Stimulated activated CD8-positive, alpha-beta memory T cell treated with anti-CD3 and anti-CD28 coated beads, Interleukin-15, amount 100 ng/mL, for 24 hours (primary cell): ENCODE data around the gene SLC35F1.

Experiments
- DNase-seq: peaks from one replicate; pipeline ENCODE4 v3.0.0-alpha.2; 2020; ENCODE audit warnings: low read depth

The SLC35F1 gene

GRCh38 chr6:118122801-118123200 lies 215.7 kb downstream of the SLC35F1 start:
- no peak for DNase-seq

GRCh38 chr6:118123503-118124037 lies 216.5 kb downstream of the SLC35F1 start:
- no peak for DNase-seq

DNA sequence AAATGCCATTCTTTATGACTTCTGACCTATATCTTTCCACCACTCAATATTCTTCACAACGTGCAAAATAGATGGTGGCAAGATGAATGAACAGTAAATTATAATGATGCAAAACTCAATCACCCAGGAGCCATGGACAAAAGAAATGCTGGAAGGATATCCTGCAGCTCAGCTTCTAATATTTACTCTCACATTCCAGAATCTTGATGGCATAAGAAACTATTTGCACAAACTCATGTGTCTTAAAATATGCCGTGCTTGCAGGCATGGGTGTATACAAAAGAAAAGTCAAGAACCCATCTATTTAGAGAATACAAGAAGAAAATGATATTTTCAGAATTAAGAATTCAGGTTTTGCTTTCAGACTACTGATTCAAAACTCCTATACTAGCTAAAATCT lies 217.8 kb downstream of the SLC35F1 start:
- no peak for DNase-seq

DNA sequence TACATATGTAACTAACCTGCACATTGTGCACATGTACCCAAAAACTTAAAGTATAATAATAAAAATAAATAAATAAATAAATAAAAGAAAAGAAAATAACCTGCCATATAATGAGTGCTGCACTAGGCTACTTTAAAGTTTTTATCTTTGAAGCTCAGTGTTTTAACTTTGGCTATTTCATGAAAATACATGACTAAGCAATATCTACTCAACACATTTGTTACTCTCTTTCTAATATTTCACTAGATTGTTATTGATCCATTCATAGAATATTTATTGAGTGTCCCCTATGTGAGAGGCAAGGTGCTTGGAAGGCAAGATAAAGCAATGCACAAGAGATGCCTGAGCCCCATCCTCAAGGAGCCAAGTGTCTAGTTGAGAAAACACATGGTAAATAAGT lies 221.7 kb downstream of the SLC35F1 start:
- DNase-seq: no peak

- DNase-seq: no peak
Observed at GRCh38 chr6:118134206-118134605, 227.1 kb downstream of the SLC35F1 start.

DNA sequence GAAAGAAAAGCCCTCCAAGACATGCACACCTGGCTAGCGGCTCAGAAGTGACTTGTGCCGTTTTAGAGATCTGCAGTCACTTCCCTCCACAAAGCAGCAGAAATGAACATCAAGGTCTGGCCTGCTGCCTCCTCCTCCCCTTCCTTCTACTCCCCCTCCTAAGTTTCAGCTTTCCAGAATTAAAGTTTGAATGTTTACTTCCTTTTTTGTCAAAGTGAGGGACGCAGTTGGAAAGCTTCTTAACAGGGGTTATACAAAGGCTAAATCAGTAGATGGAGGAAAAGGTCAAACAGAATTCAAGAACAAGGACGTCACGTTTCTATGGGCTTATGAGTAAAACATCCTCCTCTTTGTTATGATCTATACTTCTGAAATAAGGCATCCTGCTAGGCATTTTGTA lies 227.7 kb downstream of the SLC35F1 start:
- no peak for DNase-seq

DNA sequence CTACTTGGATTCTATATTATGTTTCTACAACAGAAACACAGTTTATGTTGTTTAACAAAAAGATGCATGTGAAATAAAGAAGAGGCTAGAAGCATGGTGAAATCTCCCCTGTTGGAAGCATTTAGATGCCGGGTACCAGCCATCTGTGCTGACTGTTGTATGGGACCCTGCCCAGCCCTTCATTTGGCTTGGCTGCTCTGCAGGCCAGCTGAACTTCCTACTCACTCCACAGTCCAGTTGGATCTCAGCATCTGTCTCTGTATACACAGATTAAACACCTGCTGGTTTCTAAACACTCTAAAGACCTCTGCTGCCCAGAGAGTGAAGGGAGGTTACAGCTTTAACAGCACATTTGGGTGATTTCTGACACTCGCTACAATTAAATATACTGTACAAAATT lies 228.3 kb downstream of the SLC35F1 start:
- DNase-seq: no peak

- DNase-seq: no peak
Observed at GRCh38 chr6:118141211-118141610, 234.1 kb downstream of the SLC35F1 start.

DNA sequence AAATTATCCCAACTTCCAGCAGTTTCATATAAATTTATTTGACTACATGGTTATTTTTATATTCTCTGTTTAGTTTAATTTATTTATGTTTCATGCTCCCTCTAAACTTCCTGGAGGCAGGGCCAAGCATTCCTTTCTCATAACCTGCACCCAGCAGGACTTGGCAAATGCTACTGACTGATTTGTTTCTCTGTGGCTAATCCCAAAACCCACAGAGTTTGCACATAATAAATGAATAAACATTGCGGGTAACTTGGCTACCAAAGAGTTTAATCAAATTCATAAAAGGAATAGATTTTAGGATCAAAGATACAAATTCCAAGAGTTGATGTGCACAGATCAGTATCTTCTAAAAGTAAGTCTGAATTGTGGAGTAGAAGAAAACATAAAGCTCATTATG lies 239.5 kb downstream of the SLC35F1 start:
- DNase-seq: no peak

DNA sequence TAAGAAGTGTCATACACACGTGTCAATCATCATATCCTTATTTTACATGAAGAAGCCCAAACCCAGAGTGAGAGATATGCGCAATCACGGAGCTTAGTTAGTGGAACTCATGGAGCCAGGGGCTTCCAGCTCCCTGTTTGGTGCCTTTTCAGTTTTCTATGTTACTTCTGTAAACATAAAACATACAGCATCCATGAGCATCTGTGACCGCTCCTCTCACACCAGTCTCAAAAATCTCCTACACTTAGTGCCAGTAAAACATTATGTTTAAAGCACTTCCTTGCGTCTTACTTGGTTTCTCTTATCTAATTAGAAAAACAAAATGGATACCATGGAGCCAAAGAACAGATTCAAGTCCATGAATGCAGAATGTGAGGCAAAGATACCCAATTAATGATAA lies 240.4 kb downstream of the SLC35F1 start:
- DNase-seq: no peak

DNA sequence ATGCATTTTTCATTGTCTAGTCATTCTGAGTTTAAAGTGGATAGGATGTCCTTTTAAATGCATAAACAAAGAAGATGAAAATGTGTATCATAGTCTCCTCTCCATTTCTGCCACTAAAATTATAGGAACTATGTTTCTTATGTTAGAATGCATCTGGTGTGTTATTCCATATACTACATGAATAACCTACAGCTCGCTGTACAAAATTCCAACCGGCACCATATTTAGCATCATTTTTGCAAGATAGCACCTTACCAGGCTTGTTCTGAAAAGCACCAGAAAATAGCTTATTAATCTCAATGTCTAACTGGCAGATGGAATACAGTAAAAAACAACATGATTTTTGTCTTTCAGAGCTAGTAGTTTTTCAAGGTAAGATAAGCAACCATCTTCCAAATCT lies 241.5 kb downstream of the SLC35F1 start:
- no peak for DNase-seq

GRCh38 chr6:118152524-118152923 lies 245.5 kb downstream of the SLC35F1 start:
- DNase-seq: no peak

DNA sequence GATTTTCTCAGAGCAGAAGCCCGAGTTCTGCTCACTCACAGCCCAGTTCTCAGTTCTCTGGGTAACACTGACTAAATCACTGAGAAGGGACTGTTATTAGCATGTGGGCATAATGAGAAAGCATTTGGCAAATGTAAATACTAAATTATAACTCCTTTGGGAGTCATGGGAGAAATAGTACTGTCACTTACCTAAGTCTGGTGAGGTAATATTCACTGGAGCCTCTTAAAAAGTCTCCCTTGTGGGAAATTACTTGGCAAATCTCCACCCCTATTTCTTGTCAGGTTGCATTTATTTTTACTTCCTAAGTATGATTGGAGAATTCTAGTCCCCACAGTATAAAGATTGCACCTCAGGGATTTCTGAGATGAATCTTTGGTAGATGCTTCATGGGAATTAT lies 254.3 kb downstream of the SLC35F1 start:
- no peak for DNase-seq

DNA sequence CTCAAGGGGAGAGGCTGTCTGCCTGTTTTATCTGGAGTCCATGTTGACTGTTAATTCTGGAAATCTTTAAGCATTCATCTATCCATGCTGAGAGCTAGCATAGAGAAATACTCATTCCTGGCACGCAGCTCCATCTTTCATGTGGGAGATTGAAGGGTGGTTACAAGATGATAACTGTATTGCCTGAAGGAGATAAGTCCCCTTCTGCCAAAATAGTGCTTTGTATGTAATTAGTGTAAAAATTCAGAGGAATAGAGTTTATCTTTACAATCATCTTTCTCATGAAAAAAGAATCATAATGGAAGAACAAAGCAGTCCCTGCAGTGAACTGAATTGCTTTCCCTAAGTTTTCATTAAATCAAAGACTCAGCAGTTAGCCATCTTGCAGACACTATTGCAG lies 256.5 kb downstream of the SLC35F1 start:
- DNase-seq: no peak

- no peak for DNase-seq
Observed at GRCh38 chr6:118165500-118165899, 258.4 kb downstream of the SLC35F1 start.

GRCh38 chr6:118168421-118168820 lies 261.4 kb downstream of the SLC35F1 start:
- DNase-seq: no peak

GRCh38 chr6:118171852-118172251 lies 264.8 kb downstream of the SLC35F1 start:
- no peak for DNase-seq

- DNase-seq: no peak
Observed at GRCh38 chr6:118174071-118174470, 267.0 kb downstream of the SLC35F1 start.

GRCh38 chr6:118177720-118178119 lies 270.7 kb downstream of the SLC35F1 start:
- no peak for DNase-seq

DNA sequence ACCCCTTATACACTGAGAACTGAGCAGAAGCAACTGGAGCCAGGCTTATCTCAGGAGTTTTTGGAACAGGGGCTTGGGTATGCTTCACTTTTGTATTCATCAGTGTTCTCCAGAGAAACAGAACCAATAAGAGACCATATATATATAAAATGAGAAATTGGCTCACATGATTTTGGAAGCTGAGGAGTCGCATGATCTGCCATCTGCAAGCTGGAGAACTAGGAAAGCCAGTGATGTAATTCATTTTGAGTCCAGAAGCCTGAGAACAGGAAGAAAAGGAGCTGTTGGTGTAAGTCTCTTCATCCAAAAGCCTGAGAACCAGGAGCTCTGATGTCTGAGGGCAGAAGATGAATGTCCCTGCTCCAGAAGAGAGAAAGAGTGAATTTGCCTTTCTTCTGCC lies 272.0 kb downstream of the SLC35F1 start:
- no peak for DNase-seq

- no peak for DNase-seq
Observed at GRCh38 chr6:118186672-118187567, 279.9 kb downstream of the SLC35F1 start.

DNA sequence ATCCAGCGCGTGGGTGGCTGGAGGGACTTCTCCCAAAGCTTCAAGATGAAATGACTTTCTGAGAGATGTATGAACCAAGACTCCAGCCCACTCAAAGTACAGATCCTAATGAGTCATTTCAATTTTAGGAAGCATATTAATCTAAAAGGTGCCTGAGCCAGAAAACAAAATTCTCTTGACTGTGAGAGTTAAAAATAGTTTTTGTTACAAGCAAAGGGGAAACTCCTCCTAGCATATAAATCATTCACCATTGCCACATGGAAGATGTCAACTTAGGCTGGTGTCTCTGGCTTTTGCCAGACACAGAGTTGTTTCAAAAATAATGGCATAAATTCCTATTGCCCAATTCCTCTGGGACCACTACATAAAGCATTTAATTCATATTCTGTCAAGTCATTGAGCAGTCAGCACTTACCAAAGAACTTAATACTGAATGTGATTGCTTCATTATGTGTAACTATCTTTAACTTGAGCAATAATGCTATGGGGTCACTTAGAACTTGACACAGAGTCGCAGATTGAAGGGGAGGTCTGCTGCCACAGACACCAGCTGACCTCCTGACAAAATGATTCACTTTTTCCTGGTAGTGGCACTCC lies 280.6 kb downstream of the SLC35F1 start:
- no peak for DNase-seq

DNA sequence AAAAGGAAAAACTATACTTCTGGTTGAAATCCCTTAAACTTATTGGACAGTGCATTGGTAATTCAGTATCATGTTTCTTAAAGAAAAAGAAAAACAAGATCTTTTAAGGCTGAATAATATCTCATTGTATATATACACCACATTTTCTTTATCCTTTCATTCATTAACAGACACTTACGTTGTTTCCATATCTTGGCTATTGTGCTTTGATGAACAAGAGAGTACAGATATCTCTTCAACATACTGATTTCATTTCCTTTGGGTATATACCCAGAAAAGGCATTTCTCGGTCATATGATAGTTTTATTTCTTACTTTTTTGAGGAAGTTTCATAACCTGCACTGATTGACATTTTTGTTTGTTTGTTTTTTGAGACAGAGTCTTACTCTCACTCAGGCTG lies 281.5 kb downstream of the SLC35F1 start:
- DNase-seq: no peak
